Activated T-helper 1 cell treated with Interleukin-2 at 50 U/mL for 16 hours (primary cell): ENCODE measurements around the gene RLF.

Source experiments
- DNase-seq: peaks from one replicate; pipeline ENCODE4 v3.0.0-alpha.2; 2020; ENCODE audit warnings: low read depth

The RLF gene

DNA sequence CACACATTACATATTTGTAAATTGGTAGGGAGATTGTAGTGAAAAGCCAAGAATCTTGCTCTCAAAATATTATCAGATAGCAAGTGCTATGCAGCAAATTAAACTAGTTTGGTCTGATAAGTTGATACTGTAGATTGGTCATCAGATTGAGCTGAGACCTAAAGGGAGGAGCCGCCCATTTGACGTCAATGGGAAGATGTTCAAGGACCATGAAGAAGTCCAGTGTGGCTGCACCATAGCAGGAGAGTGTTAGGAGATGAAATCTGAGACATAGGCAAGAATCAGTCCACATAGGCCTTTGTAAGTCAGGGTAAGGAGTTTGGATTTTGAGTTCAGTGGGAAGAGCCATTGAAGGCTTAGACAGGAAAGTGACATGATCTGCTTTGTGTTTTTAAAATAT lies 113.1 kb downstream of the RLF start:
- no peak for DNase-seq

- DNase-seq = no peak
Measured at GRCh38 chr1:40276122-40276521, 114.9 kb downstream of the RLF start.

- no peak for DNase-seq
Measured at GRCh38 chr1:40281853-40282252, 120.7 kb downstream of the RLF start.
